GM18511 (cell line): ENCODE data around the gene GABRQ.

Source experiments
- ATAC-seq: cut with Tn5 transposase; IDR thresholded peaks from one replicate; pipeline ENCODE4 v1.9.1; 2021; ENCODE audit warnings: mild to moderate bottlenecking, moderate library complexity; ENCODE audit not compliant: unreplicated experiment

Gene GABRQ

GRCh38 chrX:152637649-152638442 lies at the start of gene GABRQ:
Gene GABRQ (plus strand): TSS chrX:152637895. CDS start chrX:152638203, 308 bp downstream.
- ATAC-seq: no peak

GRCh38 chrX:152588206-152588605 lies 49.5 kb upstream of the GABRQ start:
- ATAC-seq: no peak

- ATAC-seq: no peak
Observed at GRCh38 chrX:152600853-152601633, 36.7 kb upstream of the GABRQ start.

GRCh38 chrX:152601848-152602616 lies 35.7 kb upstream of the GABRQ start:
- no peak for ATAC-seq

GRCh38 chrX:152614791-152615190 lies 22.9 kb upstream of the GABRQ start:
- no peak for ATAC-seq

GRCh38 chrX:152619897-152620296 lies 17.8 kb upstream of the GABRQ start:
- no peak for ATAC-seq

GRCh38 chrX:152632445-152633097 lies 5.1 kb upstream of the GABRQ start:
- ATAC-seq: peak; percentile 65

GRCh38 chrX:152635941-152636340 lies 1.8 kb upstream of the GABRQ start:
- ATAC-seq: peak; percentile 60

- no peak for ATAC-seq
Observed at GRCh38 chrX:152638443-152638904, 779 bp downstream of the GABRQ start.

GRCh38 chrX:152639426-152639825 lies 1.7 kb downstream of the GABRQ start:
- ATAC-seq: no peak

- ATAC-seq: no peak
Observed at GRCh38 chrX:152640034-152640818, 2.5 kb downstream of the GABRQ start.

- ATAC-seq: no peak
Observed at GRCh38 chrX:152641256-152641875, 3.7 kb downstream of the GABRQ start.

- no peak for ATAC-seq
Observed at GRCh38 chrX:152641996-152642395, 4.3 kb downstream of the GABRQ start.

GRCh38 chrX:152642931-152643564 lies 5.4 kb downstream of the GABRQ start:
- no peak for ATAC-seq

GRCh38 chrX:152646961-152647360 lies 9.3 kb downstream of the GABRQ start:
- ATAC-seq: no peak

- ATAC-seq: no peak
Observed at GRCh38 chrX:152647978-152648377, 10.3 kb downstream of the GABRQ start.

GRCh38 chrX:152652060-152652459 lies 14.4 kb downstream of the GABRQ start:
- ATAC-seq: no peak

- ATAC-seq: no peak
Observed at GRCh38 chrX:152652467-152652866, 14.8 kb downstream of the GABRQ start.

- no peak for ATAC-seq
Observed at GRCh38 chrX:152656087-152656486, 18.4 kb downstream of the GABRQ start.
